Erythroblast (primary cell): Measurements from ENCODE around the gene SIGLEC10.

Source experiments
- GATA1 ChIP-seq: IDR thresholded peaks from 2 replicates; pipeline ENCODE4 v1.6.1; 2011; ENCODE audit warnings: low read depth, mild to moderate bottlenecking, control low read depth, low read length, moderate library complexity
- POLR2A ChIP-seq: IDR thresholded peaks from 2 replicates; pipeline ENCODE4 v1.6.1; 2011; ENCODE audit warnings: mild to moderate bottlenecking, low read length

- TF ChIP-seq POLR2A (no peak), GATA1 (no peak)
Measured at GRCh38 chr19:51427201-51427600, 9.8 kb upstream of the SIGLEC10 start.
